Keratinocyte (primary cell): Measurements from ENCODE around the gene TEAD2.

ENCODE experiments used
- EZH2 ChIP-seq: IDR thresholded peaks from one replicate; pipeline ENCODE4 v1.6.1; 2012; ENCODE audit warnings: inconsistent platforms, mild to moderate bottlenecking, low read length, moderate library complexity
- TF ChIP-seq, protein P1 (sequence below), 3 experiments: IDR thresholded peaks in 1 of 3; conservative IDR thresholded peaks in 1 of 3; optimal IDR thresholded peaks in 1 of 3; 2 replicates in 2 of 3; 3 replicates in 1 of 3; pipeline versions ENCODE3 to v1.5.1; 2011; ENCODE audit warnings: low read length in 3 of 3, mild to moderate bottlenecking in 3 of 3, moderate library complexity in 2 of 3, control low read depth in 1 of 3, inconsistent platforms in 1 of 3; ENCODE audit not compliant: insufficient read depth in 2 of 3; ENCODE audit errors: extremely low read depth in 1 of 3

DNA sequence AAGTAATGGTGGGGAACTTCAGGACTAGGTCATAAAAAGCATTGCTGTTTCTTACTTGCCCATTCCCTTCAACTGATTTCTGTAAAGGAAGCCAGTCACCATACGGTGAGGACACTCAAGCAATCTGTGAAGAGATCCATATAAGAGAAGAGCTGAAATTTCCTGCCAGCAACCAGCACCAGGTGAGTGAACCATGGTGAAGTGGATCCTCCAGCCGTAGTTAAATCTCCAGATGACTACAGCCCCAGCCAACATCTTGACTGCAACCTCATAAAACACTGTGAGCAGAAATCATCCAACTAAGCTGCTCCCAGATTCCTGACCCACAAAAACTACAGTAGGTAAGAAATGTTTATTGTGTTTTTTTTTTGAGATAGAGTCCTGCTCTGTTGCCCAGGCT, 33.5 kb downstream of the TEAD2 start:
- TF ChIP-seq, protein P1, sequence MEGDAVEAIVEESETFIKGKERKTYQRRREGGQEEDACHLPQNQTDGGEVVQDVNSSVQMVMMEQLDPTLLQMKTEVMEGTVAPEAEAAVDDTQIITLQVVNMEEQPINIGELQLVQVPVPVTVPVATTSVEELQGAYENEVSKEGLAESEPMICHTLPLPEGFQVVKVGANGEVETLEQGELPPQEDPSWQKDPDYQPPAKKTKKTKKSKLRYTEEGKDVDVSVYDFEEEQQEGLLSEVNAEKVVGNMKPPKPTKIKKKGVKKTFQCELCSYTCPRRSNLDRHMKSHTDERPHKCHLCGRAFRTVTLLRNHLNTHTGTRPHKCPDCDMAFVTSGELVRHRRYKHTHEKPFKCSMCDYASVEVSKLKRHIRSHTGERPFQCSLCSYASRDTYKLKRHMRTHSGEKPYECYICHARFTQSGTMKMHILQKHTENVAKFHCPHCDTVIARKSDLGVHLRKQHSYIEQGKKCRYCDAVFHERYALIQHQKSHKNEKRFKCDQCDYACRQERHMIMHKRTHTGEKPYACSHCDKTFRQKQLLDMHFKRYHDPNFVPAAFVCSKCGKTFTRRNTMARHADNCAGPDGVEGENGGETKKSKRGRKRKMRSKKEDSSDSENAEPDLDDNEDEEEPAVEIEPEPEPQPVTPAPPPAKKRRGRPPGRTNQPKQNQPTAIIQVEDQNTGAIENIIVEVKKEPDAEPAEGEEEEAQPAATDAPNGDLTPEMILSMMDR (optimal IDR thresholded peaks at IDR 0.05 in 1 of 3, IDR thresholded peaks at IDR 0.05 in 1 of 3, conservative IDR thresholded peaks at IDR 0.05 in 1 of 3; ENCODE audit: extremely low read depth in 1 of 3, insufficient read depth in 2 of 3, low read length in 3 of 3), result no peak
- TF ChIP-seq EZH2, result no peak
